ENCODE measurements around the gene ARHGAP22. TPM values are rescaled to one million over a fixed set of nuclear protein-coding genes. Genes with fewer than 3 reads are reported as not detected.

Gene ARHGAP22
- total and polyA plus RNA-seq, 2 donors (not counting 1 experiment from before 2014, with no cell fraction given): 10.4 to 75.5 TPM

DNA sequence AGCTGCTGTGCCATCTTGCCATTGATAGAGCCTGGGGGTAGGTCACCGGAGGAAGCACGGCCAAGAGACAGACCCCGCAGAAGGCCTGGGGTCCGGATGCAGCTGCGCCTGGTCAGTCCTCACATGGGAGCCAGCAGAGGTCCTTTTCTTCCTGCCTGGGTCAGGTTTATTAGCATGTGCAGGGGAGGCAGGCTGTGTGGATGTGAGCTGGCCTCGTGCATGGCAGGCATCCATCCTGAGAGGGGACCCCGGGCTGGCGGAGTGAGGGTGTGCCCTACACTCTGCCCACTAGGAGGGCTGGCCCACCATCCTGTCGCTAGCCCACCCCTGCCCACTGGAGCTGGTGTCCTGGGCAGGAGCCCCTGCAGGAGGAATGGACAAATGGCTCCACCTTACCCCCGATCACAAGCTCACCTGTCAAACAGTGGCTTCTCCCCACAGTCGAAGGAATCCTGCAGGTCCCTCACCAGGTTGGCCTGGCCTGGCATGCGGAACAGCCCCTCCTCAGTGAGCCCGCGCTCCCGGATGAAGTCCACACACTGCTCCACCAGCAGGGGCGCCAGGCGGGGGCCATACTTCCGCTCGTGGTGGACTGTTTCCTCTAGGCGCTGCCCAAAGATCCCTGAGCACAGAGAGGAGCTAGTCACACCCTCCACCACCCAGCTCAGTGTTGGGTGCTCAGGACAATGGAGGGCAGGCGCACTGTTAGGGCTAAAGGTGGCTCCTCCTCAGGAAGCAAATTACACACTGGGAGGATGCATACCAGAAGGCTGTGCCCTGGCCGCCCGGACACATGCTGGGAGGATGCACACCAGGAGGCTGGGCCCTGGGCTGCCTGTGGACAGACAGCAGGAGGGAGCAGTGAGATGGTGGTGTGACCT is 145.4 kb downstream of the ARHGAP22 start:
- no peak for DNase-seq (ENCODE audit: low read depth in 2 of 2)
- H2AFZ ChIP-seq (ENCODE audit: low read length): no peak overlapping the region
- H3K4me2 ChIP-seq (ENCODE audit: extremely low read depth, insufficient read depth, low read length): no peak overlapping the region
- H3K9ac ChIP-seq (ENCODE audit: insufficient read depth, low read length): no peak overlapping the region
- no peak overlapping the region for H3K27ac ChIP-seq (ENCODE audit: insufficient read depth, low read length)
- H4K20me1 ChIP-seq (ENCODE audit: control insufficient read depth, extremely low read depth, insufficient read depth, low read length): no peaks in the 10 kb centered on the region
- peaks cover 8% of the 10 kb centered on the region for H3K36me3 ChIP-seq (ENCODE audit: control insufficient read depth, insufficient read depth, low read length)
- peaks cover 9% of the 10 kb centered on the region for H3K79me2 ChIP-seq (ENCODE audit: control insufficient read depth, insufficient read depth, low read length)
- no peaks in the 10 kb centered on the region for H3K27me3 ChIP-seq (ENCODE audit: control insufficient read depth, insufficient read depth, low read length)
- H3K9me3 ChIP-seq (ENCODE audit: control insufficient read depth, insufficient read depth, low read depth, low read length): no peaks in the 10 kb centered on the region
- H3K4me1 ChIP-seq (ENCODE audit: control insufficient read depth, extremely low read depth, insufficient read depth, low read length): peaks cover 6% of the 10 kb centered on the region
- H3K4me3 ChIP-seq (replicated peaks in 1 of 4; ENCODE audit: control extremely low read depth in 1 of 4, insufficient read depth in 1 of 4, low read depth in 3 of 4, low read length in 4 of 4): no peak overlapping the region
- TF ChIP-seq EZH2 (IDR thresholded peaks at IDR 0.05; ENCODE audit: low read length, missing control alignments): no peak
- no peak for TF ChIP-seq CTCF (conservative IDR thresholded peaks at IDR 0.05 in 1 of 2, IDR thresholded peaks at IDR 0.05 in 1 of 2; ENCODE audit: low read depth in 1 of 2, low read length in 2 of 2)

DNA sequence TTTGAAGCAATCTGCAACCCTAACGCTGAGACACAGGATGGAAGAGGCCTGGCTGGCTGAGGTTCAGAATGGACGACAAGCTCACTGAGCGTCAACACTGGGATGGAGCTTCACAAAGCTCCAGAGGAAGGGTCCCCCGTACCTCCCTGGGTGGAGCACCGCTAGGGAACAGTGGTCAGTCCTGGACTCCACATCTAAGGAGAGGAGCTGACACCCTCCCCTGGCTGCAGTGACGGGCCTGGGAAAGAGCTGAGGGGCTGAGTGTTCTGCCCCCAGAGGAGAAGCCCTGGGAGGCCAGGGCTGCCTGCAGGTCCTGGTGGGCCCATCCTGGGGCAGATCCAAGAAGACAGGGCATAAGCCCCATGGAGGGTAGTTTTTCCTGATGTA is 146.2 kb downstream of the ARHGAP22 start:
- no peak for DNase-seq (ENCODE audit: low read depth in 2 of 2)
- no peak overlapping the region for H3K27ac ChIP-seq (ENCODE audit: insufficient read depth, low read length)
- H3K9me3 ChIP-seq (ENCODE audit: control insufficient read depth, insufficient read depth, low read depth, low read length): no peaks in the 10 kb centered on the region
- no peaks in the 10 kb centered on the region for H4K20me1 ChIP-seq (ENCODE audit: control insufficient read depth, extremely low read depth, insufficient read depth, low read length)
- TF ChIP-seq EZH2 (IDR thresholded peaks at IDR 0.05; ENCODE audit: low read length, missing control alignments): no peak
- no peak for TF ChIP-seq CTCF (conservative IDR thresholded peaks at IDR 0.05 in 1 of 2, IDR thresholded peaks at IDR 0.05 in 1 of 2; ENCODE audit: low read depth in 1 of 2, low read length in 2 of 2)
- H3K4me1 ChIP-seq (ENCODE audit: control insufficient read depth, extremely low read depth, insufficient read depth, low read length): peaks cover 6% of the 10 kb centered on the region
- H3K4me3 ChIP-seq (replicated peaks in 1 of 4; ENCODE audit: control extremely low read depth in 1 of 4, insufficient read depth in 1 of 4, low read depth in 3 of 4, low read length in 4 of 4): no peak overlapping the region
- peaks cover 6% of the 10 kb centered on the region for H3K79me2 ChIP-seq (ENCODE audit: control insufficient read depth, insufficient read depth, low read length)
- no peak overlapping the region for H3K9ac ChIP-seq (ENCODE audit: insufficient read depth, low read length)
- no peak overlapping the region for H3K4me2 ChIP-seq (ENCODE audit: extremely low read depth, insufficient read depth, low read length)
- H3K27me3 ChIP-seq (ENCODE audit: control insufficient read depth, insufficient read depth, low read length): no peaks in the 10 kb centered on the region
- no peak overlapping the region for H2AFZ ChIP-seq (ENCODE audit: low read length)
- H3K36me3 ChIP-seq (ENCODE audit: control insufficient read depth, insufficient read depth, low read length): peaks cover 8% of the 10 kb centered on the region

- Histone ChIP-seq H3K4me3 (replicated peaks in 1 of 4; ENCODE audit: control extremely low read depth in 1 of 4, insufficient read depth in 1 of 4, low read depth in 3 of 4, low read length in 4 of 4) (no peak overlapping the region), H3K4me2 (ENCODE audit: extremely low read depth, insufficient read depth, low read length) (no peak overlapping the region), H3K79me2 (ENCODE audit: control insufficient read depth, insufficient read depth, low read length) (peaks cover 6% of the 10 kb centered on the region), H3K27ac (ENCODE audit: insufficient read depth, low read length) (no peak overlapping the region), H3K9me3 (ENCODE audit: control insufficient read depth, insufficient read depth, low read depth, low read length) (no peaks in the 10 kb centered on the region), H2AFZ (ENCODE audit: low read length) (no peak overlapping the region), H4K20me1 (ENCODE audit: control insufficient read depth, extremely low read depth, insufficient read depth, low read length) (no peaks in the 10 kb centered on the region), H3K9ac (ENCODE audit: insufficient read depth, low read length) (no peak overlapping the region), H3K36me3 (ENCODE audit: control insufficient read depth, insufficient read depth, low read length) (peaks cover 8% of the 10 kb centered on the region), H3K4me1 (ENCODE audit: control insufficient read depth, extremely low read depth, insufficient read depth, low read length) (peaks cover 6% of the 10 kb centered on the region), H3K27me3 (ENCODE audit: control insufficient read depth, insufficient read depth, low read length) (no peaks in the 10 kb centered on the region)
- no peak for DNase-seq (ENCODE audit: low read depth in 2 of 2)
- TF ChIP-seq CTCF (conservative IDR thresholded peaks at IDR 0.05 in 1 of 2, IDR thresholded peaks at IDR 0.05 in 1 of 2; ENCODE audit: low read depth in 1 of 2, low read length in 2 of 2) (no peak), EZH2 (IDR thresholded peaks at IDR 0.05; ENCODE audit: low read length, missing control alignments) (no peak)
These were observed 146.8 kb downstream of the ARHGAP22 start for GRCh38 chr10:48457949-48458661.
